Upper lobe of left lung (tissue), 4 donors: ENCODE results near the gene HIBCH.

Experiments
- POLR2A ChIP-seq, 4 donors: fragments of 450-650 bp; IDR thresholded peaks; one replicate each; pipeline ENCODE4 v1.5.1; 2016 to 2017; ENCODE audit warnings: antibody characterized with exemption in 4 of 4, mild to moderate bottlenecking in 2 of 4
- POLR2AphosphoS5 ChIP-seq, 2 donors: sonication (generic); formaldehyde crosslinking; IDR thresholded peaks; one replicate each; pipeline ENCODE4 v1.5.1; 2017; ENCODE audit warnings: antibody characterized with exemption in 2 of 2
- TF ChIP-seq, protein P1 (sequence below), 6 experiments: fragments of 450-650 bp in 4 of 6; fragments of 200-600 bp in 2 of 6; sonication (generic) in 2 of 6; IDR thresholded peaks; one replicate each; pipeline ENCODE4 v1.5.1; 2016 to 2019; ENCODE audit warnings: antibody characterized with exemption in 6 of 6

DNA sequence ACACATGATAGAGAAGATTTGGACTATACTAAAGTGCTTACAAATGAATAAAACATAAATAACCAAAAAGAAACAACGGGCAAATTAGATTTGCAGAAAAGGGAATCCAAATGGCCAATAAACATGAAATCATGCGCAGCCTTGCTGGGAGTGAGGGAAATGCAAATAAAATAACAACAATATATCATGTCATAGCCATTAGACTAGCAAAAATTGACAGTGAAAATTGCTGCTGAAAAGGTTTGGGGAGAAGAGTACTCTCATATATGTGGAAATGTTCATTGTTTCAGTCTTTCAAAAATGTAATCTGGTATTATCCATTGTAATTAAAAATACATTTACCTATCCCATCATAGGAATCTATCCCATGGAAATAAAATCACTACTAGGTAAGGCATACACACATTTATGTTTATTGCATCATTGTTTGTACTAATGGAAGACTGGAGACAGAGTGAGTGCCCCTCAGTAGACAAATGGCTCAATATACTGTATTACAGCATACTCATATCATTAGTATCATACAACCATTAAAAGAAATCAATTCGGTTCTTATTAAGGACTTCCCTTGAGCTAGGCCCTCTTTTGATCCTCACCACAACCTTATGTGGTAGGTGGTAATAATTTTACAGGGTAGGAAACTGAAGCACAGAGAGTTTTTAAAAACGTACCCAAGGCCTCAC is 163.0 kb downstream of the HIBCH start:
- TF ChIP-seq, protein P1, sequence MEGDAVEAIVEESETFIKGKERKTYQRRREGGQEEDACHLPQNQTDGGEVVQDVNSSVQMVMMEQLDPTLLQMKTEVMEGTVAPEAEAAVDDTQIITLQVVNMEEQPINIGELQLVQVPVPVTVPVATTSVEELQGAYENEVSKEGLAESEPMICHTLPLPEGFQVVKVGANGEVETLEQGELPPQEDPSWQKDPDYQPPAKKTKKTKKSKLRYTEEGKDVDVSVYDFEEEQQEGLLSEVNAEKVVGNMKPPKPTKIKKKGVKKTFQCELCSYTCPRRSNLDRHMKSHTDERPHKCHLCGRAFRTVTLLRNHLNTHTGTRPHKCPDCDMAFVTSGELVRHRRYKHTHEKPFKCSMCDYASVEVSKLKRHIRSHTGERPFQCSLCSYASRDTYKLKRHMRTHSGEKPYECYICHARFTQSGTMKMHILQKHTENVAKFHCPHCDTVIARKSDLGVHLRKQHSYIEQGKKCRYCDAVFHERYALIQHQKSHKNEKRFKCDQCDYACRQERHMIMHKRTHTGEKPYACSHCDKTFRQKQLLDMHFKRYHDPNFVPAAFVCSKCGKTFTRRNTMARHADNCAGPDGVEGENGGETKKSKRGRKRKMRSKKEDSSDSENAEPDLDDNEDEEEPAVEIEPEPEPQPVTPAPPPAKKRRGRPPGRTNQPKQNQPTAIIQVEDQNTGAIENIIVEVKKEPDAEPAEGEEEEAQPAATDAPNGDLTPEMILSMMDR (IDR thresholded peaks at IDR 0.05): no peak
- no peak for TF ChIP-seq POLR2AphosphoS5 (IDR thresholded peaks at IDR 0.05)
- no peak for TF ChIP-seq POLR2A (IDR thresholded peaks at IDR 0.05)
